NT2/D1 (cell line): ENCODE data around the gene NEO1.

Experiments
- YY1 ChIP-seq: IDR thresholded peaks from 2 replicates; pipeline ENCODE4 v1.6.1; 2011; ENCODE audit not compliant: insufficient read length, insufficient read depth
- ZNF274 ChIP-seq: IDR thresholded peaks from 2 replicates; pipeline ENCODE4 v1.6.1; 2011; ENCODE audit warnings: mild to moderate bottlenecking, low read depth, low read length

DNA sequence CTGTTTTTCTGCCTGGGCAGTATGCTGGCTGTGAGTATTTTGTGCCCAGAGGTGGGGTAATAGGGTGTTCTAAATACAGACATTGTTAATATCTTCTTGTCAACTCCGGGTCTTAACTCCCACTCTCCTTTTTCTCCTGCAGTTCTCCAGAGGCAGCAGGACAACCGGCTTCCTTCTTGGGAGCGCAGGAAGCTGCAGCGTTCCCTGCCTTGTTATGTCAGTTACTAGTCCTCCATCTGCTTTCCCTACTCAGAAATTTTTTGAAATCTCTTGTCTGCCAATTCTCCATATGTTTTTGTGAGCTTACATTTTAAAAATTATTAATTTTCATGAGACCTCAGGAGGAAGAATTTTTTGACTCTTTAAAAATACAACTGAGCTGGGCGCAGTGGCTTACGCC is 67.2 kb downstream of the NEO1 start:
- no peak for TF ChIP-seq YY1
- TF ChIP-seq ZNF274: no peak
